Measurements from ENCODE around the gene NBEA. TPM values are rescaled to one million over a fixed set of nuclear protein-coding genes. Genes with fewer than 3 reads are reported as not detected.

The NBEA gene
- total and polyA plus RNA-seq, 2 experiments from 2014 or later, result 9.1 to 29.1 TPM

DNA sequence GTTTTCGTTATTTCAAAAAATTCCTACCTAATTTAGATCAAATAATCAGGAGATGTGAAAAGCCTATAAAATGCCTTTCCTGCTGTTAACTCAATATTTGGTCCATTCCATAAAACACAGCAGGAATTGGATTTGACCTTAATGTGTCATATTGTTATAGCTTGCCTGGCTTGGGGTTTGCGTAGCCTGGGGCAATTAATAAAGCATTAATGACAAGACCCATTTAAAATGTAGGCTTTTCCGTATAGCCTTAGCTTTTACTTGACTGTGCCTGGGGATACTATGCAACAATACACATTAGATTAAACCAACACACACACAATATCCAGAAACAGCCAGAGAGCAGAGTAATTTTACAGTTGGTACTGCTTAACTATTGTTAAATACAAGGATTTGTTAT, 651.6 kb downstream of the NBEA start (continued):
- TF ChIP-seq, protein P1, sequence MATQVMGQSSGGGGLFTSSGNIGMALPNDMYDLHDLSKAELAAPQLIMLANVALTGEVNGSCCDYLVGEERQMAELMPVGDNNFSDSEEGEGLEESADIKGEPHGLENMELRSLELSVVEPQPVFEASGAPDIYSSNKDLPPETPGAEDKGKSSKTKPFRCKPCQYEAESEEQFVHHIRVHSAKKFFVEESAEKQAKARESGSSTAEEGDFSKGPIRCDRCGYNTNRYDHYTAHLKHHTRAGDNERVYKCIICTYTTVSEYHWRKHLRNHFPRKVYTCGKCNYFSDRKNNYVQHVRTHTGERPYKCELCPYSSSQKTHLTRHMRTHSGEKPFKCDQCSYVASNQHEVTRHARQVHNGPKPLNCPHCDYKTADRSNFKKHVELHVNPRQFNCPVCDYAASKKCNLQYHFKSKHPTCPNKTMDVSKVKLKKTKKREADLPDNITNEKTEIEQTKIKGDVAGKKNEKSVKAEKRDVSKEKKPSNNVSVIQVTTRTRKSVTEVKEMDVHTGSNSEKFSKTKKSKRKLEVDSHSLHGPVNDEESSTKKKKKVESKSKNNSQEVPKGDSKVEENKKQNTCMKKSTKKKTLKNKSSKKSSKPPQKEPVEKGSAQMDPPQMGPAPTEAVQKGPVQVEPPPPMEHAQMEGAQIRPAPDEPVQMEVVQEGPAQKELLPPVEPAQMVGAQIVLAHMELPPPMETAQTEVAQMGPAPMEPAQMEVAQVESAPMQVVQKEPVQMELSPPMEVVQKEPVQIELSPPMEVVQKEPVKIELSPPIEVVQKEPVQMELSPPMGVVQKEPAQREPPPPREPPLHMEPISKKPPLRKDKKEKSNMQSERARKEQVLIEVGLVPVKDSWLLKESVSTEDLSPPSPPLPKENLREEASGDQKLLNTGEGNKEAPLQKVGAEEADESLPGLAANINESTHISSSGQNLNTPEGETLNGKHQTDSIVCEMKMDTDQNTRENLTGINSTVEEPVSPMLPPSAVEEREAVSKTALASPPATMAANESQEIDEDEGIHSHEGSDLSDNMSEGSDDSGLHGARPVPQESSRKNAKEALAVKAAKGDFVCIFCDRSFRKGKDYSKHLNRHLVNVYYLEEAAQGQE (IDR thresholded peaks at IDR 0.05; ENCODE audit: unreplicated experiment), result no peak
- TF ChIP-seq NANOG (IDR thresholded peaks at IDR 0.05; ENCODE audit: borderline replicate concordance) (no peak), ZNF331 (CRISPR knock-in tag; IDR thresholded peaks at IDR 0.05; ENCODE audit: low read depth) (no peak), POLR2AphosphoS5 (IDR thresholded peaks at IDR 0.05; ENCODE audit: low read depth) (no peak), CREB1 (CRISPR knock-in tag; IDR thresholded peaks at IDR 0.05; ENCODE audit: low read depth) (no peak), EZH2phosphoT487 (IDR thresholded peaks at IDR 0.05; ENCODE audit: unreplicated experiment) (no peak)

- no peak overlapping the region for H3K27ac ChIP-seq (ENCODE audit: low read depth)
- H3K27me3 Mint-ChIP-seq (ENCODE audit: insufficient read depth, low read depth, poor library complexity), result no peaks in the 10 kb centered on the region
- no peaks in the 10 kb centered on the region for H3K36me3 ChIP-seq (ENCODE audit: insufficient read depth)
- no peaks in the 10 kb centered on the region for H3K9me3 Mint-ChIP-seq
- ATAC-seq (no peak), DNase-seq (ENCODE audit: low spot score) (no peak)
- no peak overlapping the region for H3K4me2 ChIP-seq
- no peak overlapping the region for H3K27ac Mint-ChIP-seq
- no peak overlapping the region for H2AFZ ChIP-seq
- 0 out of 2 replicates have a peak, but pooled peaks cover 6% of the 10 kb centered on the region for H3K4me1 ChIP-seq (ENCODE audit: insufficient read depth)
- H3K4me3 ChIP-seq, result no peak overlapping the region
- H3K4me1 Mint-ChIP-seq, result peaks cover 17% of the 10 kb centered on the region
- no peaks in the 10 kb centered on the region for H3F3A ChIP-seq (replicated peaks; ENCODE audit: low read depth)
- H3K79me2 ChIP-seq (replicated peaks; ENCODE audit: insufficient read depth), result no peaks in the 10 kb centered on the region
- H3K27me3 ChIP-seq (ENCODE audit: insufficient read depth), result no peaks in the 10 kb centered on the region
- H3K36me3 Mint-ChIP-seq (ENCODE audit: low read depth), result no peaks in the 10 kb centered on the region
- no peak overlapping the region for H3K4me3 Mint-ChIP-seq
- no peaks in the 10 kb centered on the region for H3K9me2 ChIP-seq (ENCODE audit: insufficient read depth)
- no peaks in the 10 kb centered on the region for H4K20me1 ChIP-seq (replicated peaks; ENCODE audit: insufficient read depth)
- TF ChIP-seq ZNF114 (CRISPR knock-in tag; IDR thresholded peaks at IDR 0.05), result no peak
- no peak for TF ChIP-seq ZNF331 (CRISPR knock-in tag; IDR thresholded peaks at IDR 0.05; ENCODE audit: low read depth)
- TF ChIP-seq CTCF (conservative IDR thresholded peaks at IDR 0.05; ENCODE audit: low read depth in 2 of 2), result no peak
- no peak for TF ChIP-seq EZH2 (IDR thresholded peaks at IDR 0.05; ENCODE audit: low read depth, unreplicated experiment)
- TF ChIP-seq, protein P1 (IDR thresholded peaks at IDR 0.05; ENCODE audit: unreplicated experiment), result no peak
- TF ChIP-seq EZH2phosphoT487 (IDR thresholded peaks at IDR 0.05; ENCODE audit: unreplicated experiment), result no peak
- no peak for TF ChIP-seq NANOG (IDR thresholded peaks at IDR 0.05; ENCODE audit: borderline replicate concordance)
- TF ChIP-seq JUNB (IDR thresholded peaks at IDR 0.05; ENCODE audit: unreplicated experiment), result no peak
- TF ChIP-seq STAT1 (IDR thresholded peaks at IDR 0.05; ENCODE audit: unreplicated experiment), result no peak
- no peak for TF ChIP-seq POLR2AphosphoS5 (IDR thresholded peaks at IDR 0.05; ENCODE audit: low read depth)
Observed at GRCh38 chr13:35594096-35594495, 652.0 kb downstream of the NBEA start.

All from GM23338 (cell line).